SIG-M5 treated with dmso at 0.1 percent for 504 hours (cell line): ENCODE measurements around the gene PKN2.
"Not testable (repeated sequence)": the region's sequence is repeated elsewhere in the genome, so short reads cannot be mapped to it uniquely, and the experiment has no call there.

ENCODE experiments used
- DNase-seq: peaks from one replicate; lab custom pipeline; 2025; ENCODE audit not compliant: unreplicated experiment; lab: John Stamatoyannopoulos, UW

PKN2 gene

GRCh38 chr1:88678405-88678804 lies 5.7 kb upstream of the PKN2 start:
- DNase-seq, result no peak

GRCh38 chr1:88680471-88680870 lies 3.6 kb upstream of the PKN2 start:
- no peak for DNase-seq

- DNase-seq, result no peak
Observed at GRCh38 chr1:88680911-88681622, 3.0 kb upstream of the PKN2 start.

- peak; percentile 81 for DNase-seq
Observed at GRCh38 chr1:88684482-88685258, 597 bp downstream of the PKN2 start.

- no peak for DNase-seq
Observed at GRCh38 chr1:88685259-88685620, 1.2 kb downstream of the PKN2 start.

- DNase-seq, result no peak
Observed at GRCh38 chr1:88691540-88691939, 7.5 kb downstream of the PKN2 start.

- DNase-seq, result no peak
Observed at GRCh38 chr1:88695781-88696180, 11.7 kb downstream of the PKN2 start.

GRCh38 chr1:88697503-88697902 lies 13.4 kb downstream of the PKN2 start:
- no peak for DNase-seq

GRCh38 chr1:88698140-88698539 lies 14.1 kb downstream of the PKN2 start:
- DNase-seq, result no peak

GRCh38 chr1:88698764-88699163 lies 14.7 kb downstream of the PKN2 start:
- no peak for DNase-seq

- DNase-seq, result no peak
Observed at GRCh38 chr1:88700425-88701013, 16.4 kb downstream of the PKN2 start.

GRCh38 chr1:88701275-88701674 lies 17.2 kb downstream of the PKN2 start:
- DNase-seq, result peak; percentile 87

- peak; percentile 43 for DNase-seq
Observed at GRCh38 chr1:88701793-88702192, 17.7 kb downstream of the PKN2 start.

- DNase-seq, result no peak
Observed at GRCh38 chr1:88708011-88708410, 23.9 kb downstream of the PKN2 start.

GRCh38 chr1:88712907-88713306 lies 28.8 kb downstream of the PKN2 start:
- DNase-seq, result not testable (repeated sequence)

GRCh38 chr1:88716571-88716970 lies 32.5 kb downstream of the PKN2 start:
- DNase-seq, result not testable (repeated sequence)

GRCh38 chr1:88722492-88722891 lies 38.4 kb downstream of the PKN2 start:
- DNase-seq, result no peak

GRCh38 chr1:88726697-88727096 lies 42.6 kb downstream of the PKN2 start:
- peak; percentile 88 for DNase-seq

- DNase-seq, result no peak
Observed at GRCh38 chr1:88727205-88727604, 43.1 kb downstream of the PKN2 start.

- DNase-seq, result no peak
Observed at GRCh38 chr1:88729297-88729696, 45.2 kb downstream of the PKN2 start.

GRCh38 chr1:88730132-88730675 lies 46.1 kb downstream of the PKN2 start:
- DNase-seq, result peak; percentile 66

- DNase-seq, result no peak
Observed at GRCh38 chr1:88730995-88731394, 46.9 kb downstream of the PKN2 start.
